Smooth muscle cell of the brain vasculature (primary cell): ENCODE measurements around the gene TNFSF10.

Experiments used
- DNase-seq: peaks from one replicate; pipeline ENCODE4 v3.0.0-alpha.2; 2012; ENCODE audit warnings: low read depth, low spot score

Gene TNFSF10

GRCh38 chr3:172516318-172517214, 6.7 kb downstream of the TNFSF10 start:
- DNase-seq: no peak

- DNase-seq: no peak
Measured at GRCh38 chr3:172515130-172515918, 7.9 kb downstream of the TNFSF10 start.

GRCh38 chr3:172514678-172515077, 8.6 kb downstream of the TNFSF10 start:
- no peak for DNase-seq

- no peak for DNase-seq
Measured at GRCh38 chr3:172513488-172513887, 9.7 kb downstream of the TNFSF10 start.

GRCh38 chr3:172511783-172512762, 11.2 kb downstream of the TNFSF10 start:
- DNase-seq: no peak

- no peak for DNase-seq
Measured at GRCh38 chr3:172506094-172506493, 17.1 kb downstream of the TNFSF10 start.

- DNase-seq: no peak
Measured at GRCh38 chr3:172501540-172501939, 21.7 kb downstream of the TNFSF10 start.

GRCh38 chr3:172490198-172490669, 33.0 kb downstream of the TNFSF10 start:
- peak; percentile 54 for DNase-seq

- no peak for DNase-seq
Measured at GRCh38 chr3:172478116-172478515, 45.1 kb downstream of the TNFSF10 start.

GRCh38 chr3:172476347-172476746, 46.9 kb downstream of the TNFSF10 start:
- DNase-seq: no peak

GRCh38 chr3:172475703-172476102, 47.5 kb downstream of the TNFSF10 start:
- no peak for DNase-seq

- DNase-seq: no peak
Measured at GRCh38 chr3:172471903-172472302, 51.3 kb downstream of the TNFSF10 start.

- no peak for DNase-seq
Measured at GRCh38 chr3:172470588-172470987, 52.6 kb downstream of the TNFSF10 start.

- DNase-seq: no peak
Measured at GRCh38 chr3:172467170-172467824, 55.9 kb downstream of the TNFSF10 start.

GRCh38 chr3:172466553-172467130, 56.6 kb downstream of the TNFSF10 start:
- DNase-seq: no peak

GRCh38 chr3:172465281-172465680, 57.9 kb downstream of the TNFSF10 start:
- no peak for DNase-seq

- DNase-seq: no peak
Measured at GRCh38 chr3:172464306-172464705, 58.9 kb downstream of the TNFSF10 start.

GRCh38 chr3:172461530-172462138, 61.6 kb downstream of the TNFSF10 start:
- DNase-seq: no peak

- no peak for DNase-seq
Measured at GRCh38 chr3:172456404-172456803, 66.8 kb downstream of the TNFSF10 start.
